Ishikawa (cell line): ENCODE data around the gene AKAP17A.

ENCODE experiments used
- CEBPB ChIP-seq: IDR thresholded peaks from 2 replicates; pipeline ENCODE4 v1.6.1; 2012
- EP300 ChIP-seq: IDR thresholded peaks from 2 replicates; pipeline ENCODE4 v1.6.1; 2012; ENCODE audit warnings: borderline replicate concordance
- FOXM1 ChIP-seq: IDR thresholded peaks from 2 replicates; pipeline ENCODE4 v1.6.1; 2012; ENCODE audit warnings: low read depth, borderline replicate concordance
- YY1 ChIP-seq: IDR thresholded peaks from 2 replicates; pipeline ENCODE4 v1.6.1; 2012; ENCODE audit warnings: low read depth

- no peak for TF ChIP-seq FOXM1
- TF ChIP-seq EP300: no peak
- no peak for TF ChIP-seq CEBPB
- TF ChIP-seq YY1: no peak
These were observed 32.5 kb upstream of the AKAP17A start for GRCh38 chrX:1558761-1559468.
